Measurements from ENCODE around the gene LEPROT. TPM values are rescaled to one million over a fixed set of nuclear protein-coding genes. Genes with fewer than 3 reads are reported as not detected.

Gene LEPROT
- total RNA-seq, 1 donor from 2014 or later: 20.9 TPM

GRCh38 chr1:65432918-65433317, 12.4 kb downstream of the LEPROT start:
- Mint-ChIP-seq H3K9me3 (no peaks in the 10 kb centered on the region), H3K4me3 (ENCODE audit: low read depth) (no peak overlapping the region), H3K36me3 (ENCODE audit: low read depth) (peaks cover 28% of the 10 kb centered on the region), H3K27me3 (ENCODE audit: low read depth) (no peaks in the 10 kb centered on the region), H3K4me1 (ENCODE audit: low read depth) (peaks cover 21% of the 10 kb centered on the region), H3K27ac (no peak overlapping the region)
- DNase-seq (ENCODE audit: low spot score): no peak
- intact Hi-C loops (cut with micrococcal nuclease): no loop called here

GRCh38 chr1:65434255-65434654, 13.8 kb downstream of the LEPROT start:
- Mint-ChIP-seq H3K4me1 (ENCODE audit: low read depth) (peaks cover 21% of the 10 kb centered on the region), H3K27ac (no peak overlapping the region), H3K4me3 (ENCODE audit: low read depth) (no peak overlapping the region), H3K27me3 (ENCODE audit: low read depth) (no peaks in the 10 kb centered on the region), H3K36me3 (ENCODE audit: low read depth) (peaks cover 22% of the 10 kb centered on the region), H3K9me3 (no peaks in the 10 kb centered on the region)
- no peak for DNase-seq (ENCODE audit: low spot score)
- intact Hi-C loops (cut with micrococcal nuclease): no loop called here

GRCh38 chr1:65434760-65435159, 14.3 kb downstream of the LEPROT start:
- intact Hi-C loops (cut with micrococcal nuclease): no loop called here
- no peak overlapping the region for H3K27ac Mint-ChIP-seq

GRCh38 chr1:65435987-65436386, 15.5 kb downstream of the LEPROT start:
- no peak for DNase-seq (ENCODE audit: low spot score)
- H3K4me1 Mint-ChIP-seq (ENCODE audit: low read depth): peaks cover 15% of the 10 kb centered on the region
- no peak overlapping the region for H3K4me3 Mint-ChIP-seq (ENCODE audit: low read depth)
- intact Hi-C loops (cut with micrococcal nuclease): no loop called here
- H3K27me3 Mint-ChIP-seq (ENCODE audit: low read depth): peaks cover 3% of the 10 kb centered on the region
- peaks cover 13% of the 10 kb centered on the region for H3K36me3 Mint-ChIP-seq (ENCODE audit: low read depth)
- no peaks in the 10 kb centered on the region for H3K9me3 Mint-ChIP-seq
- no peak overlapping the region for H3K27ac Mint-ChIP-seq

More at GRCh38 chr1:65434760-65435159, 14.3 kb downstream of the LEPROT start:
- Mint-ChIP-seq H3K9me3 (no peaks in the 10 kb centered on the region), H3K36me3 (ENCODE audit: low read depth) (peaks cover 22% of the 10 kb centered on the region), H3K4me1 (ENCODE audit: low read depth) (peaks cover 20% of the 10 kb centered on the region), H3K4me3 (ENCODE audit: low read depth) (no peak overlapping the region), H3K27me3 (ENCODE audit: low read depth) (no peaks in the 10 kb centered on the region)
- no peak for DNase-seq (ENCODE audit: low spot score)

DNA sequence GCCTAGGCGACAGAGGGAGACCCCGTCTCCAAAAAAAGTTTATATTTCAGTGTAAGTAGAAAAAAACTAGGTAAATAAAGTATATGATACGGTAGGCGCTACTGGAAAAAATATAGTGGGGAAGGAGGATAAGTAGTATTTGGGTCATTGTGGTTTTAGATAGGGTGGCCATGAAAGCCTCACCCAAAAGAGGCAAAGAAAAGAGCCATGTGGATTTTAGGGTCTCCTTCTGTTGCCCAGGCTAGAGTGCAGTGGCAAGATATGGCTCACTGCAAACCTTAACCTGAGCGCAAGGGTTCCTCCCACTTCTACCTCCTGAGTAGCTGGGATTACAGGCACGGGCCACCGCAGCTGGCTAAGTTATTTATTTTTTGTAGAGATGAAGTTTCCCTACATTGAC, 17.1 kb downstream of the LEPROT start:
- Mint-ChIP-seq H3K9me3 (no peaks in the 10 kb centered on the region), H3K36me3 (ENCODE audit: low read depth) (peaks cover 3% of the 10 kb centered on the region), H3K4me1 (ENCODE audit: low read depth) (peaks cover 11% of the 10 kb centered on the region), H3K27ac (no peak overlapping the region), H3K4me3 (ENCODE audit: low read depth) (no peak overlapping the region), H3K27me3 (ENCODE audit: low read depth) (peaks cover 3% of the 10 kb centered on the region)
- intact Hi-C loops (cut with micrococcal nuclease): no loop called here
- no peak for DNase-seq (ENCODE audit: low spot score)

DNA sequence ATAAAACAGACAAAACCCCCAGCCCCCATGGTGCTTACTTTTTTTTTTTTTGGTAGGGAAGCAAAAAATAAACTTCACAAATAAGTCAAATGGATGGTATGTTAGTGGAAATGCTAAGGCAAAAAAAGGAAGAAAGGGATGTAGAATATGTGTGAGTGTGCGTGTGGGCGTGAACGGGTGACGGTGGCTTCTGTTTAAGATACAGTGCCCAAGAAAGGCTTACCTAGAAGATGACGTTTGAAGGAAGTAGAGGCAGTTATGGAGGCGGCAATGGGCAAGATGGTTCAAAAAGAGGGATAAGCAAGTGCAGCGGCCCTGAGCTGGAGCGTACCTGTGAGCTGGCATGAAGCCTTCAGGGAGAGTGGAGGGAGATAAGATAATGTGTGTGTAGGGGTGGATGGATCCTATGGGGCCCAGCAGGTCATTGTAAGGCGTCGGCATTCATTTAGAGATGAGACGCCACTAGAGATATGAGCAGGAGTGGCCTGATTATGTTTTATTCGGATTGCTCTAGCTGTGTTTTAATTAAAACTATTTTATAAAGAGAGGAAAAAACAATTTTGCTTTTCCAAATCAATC, 19.9 kb downstream of the LEPROT start:
- no peaks in the 10 kb centered on the region for H3K36me3 Mint-ChIP-seq (ENCODE audit: low read depth)
- no peaks in the 10 kb centered on the region for H3K9me3 Mint-ChIP-seq
- intact Hi-C loops (cut with micrococcal nuclease): no loop called here
- DNase-seq (ENCODE audit: low spot score): no peak
- H3K4me3 Mint-ChIP-seq (ENCODE audit: low read depth): no peak overlapping the region
- H3K4me1 Mint-ChIP-seq (ENCODE audit: low read depth): peaks cover 9% of the 10 kb centered on the region
- peaks cover 3% of the 10 kb centered on the region for H3K27me3 Mint-ChIP-seq (ENCODE audit: low read depth)
- no peak overlapping the region for H3K27ac Mint-ChIP-seq

GRCh38 chr1:65440915-65441314, 20.4 kb downstream of the LEPROT start:
- Mint-ChIP-seq H3K27me3 (ENCODE audit: low read depth) (peaks cover 3% of the 10 kb centered on the region), H3K4me1 (ENCODE audit: low read depth) (peaks cover 9% of the 10 kb centered on the region), H3K9me3 (no peaks in the 10 kb centered on the region), H3K36me3 (ENCODE audit: low read depth) (no peaks in the 10 kb centered on the region), H3K4me3 (ENCODE audit: low read depth) (no peak overlapping the region), H3K27ac (no peak overlapping the region)
- no peak for DNase-seq (ENCODE audit: low spot score)
- intact Hi-C loops (cut with micrococcal nuclease): no loop called here

DNA sequence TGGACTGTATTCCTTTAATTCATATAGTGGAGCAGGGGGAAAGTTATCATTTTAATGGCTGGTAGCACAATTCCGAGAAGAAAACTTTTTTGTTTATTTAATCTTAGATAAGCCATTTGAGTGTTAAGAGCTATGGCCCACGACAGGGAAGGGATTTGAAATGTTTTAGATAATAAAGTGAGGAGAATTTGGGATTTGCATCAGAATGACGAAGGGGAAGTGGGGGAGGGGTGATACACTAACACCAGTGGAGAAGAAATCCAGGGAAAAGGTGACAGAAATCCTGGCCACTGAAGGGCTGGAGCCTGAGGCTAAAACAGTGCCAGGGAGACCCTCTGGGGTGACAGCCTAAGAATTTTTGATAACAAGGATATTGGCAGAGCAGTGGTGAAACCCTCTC, 21.0 kb downstream of the LEPROT start:
- DNase-seq (ENCODE audit: low spot score): no peak
- Mint-ChIP-seq H3K27me3 (ENCODE audit: low read depth) (peaks cover 3% of the 10 kb centered on the region), H3K36me3 (ENCODE audit: low read depth) (no peaks in the 10 kb centered on the region), H3K4me3 (ENCODE audit: low read depth) (no peak overlapping the region), H3K9me3 (no peaks in the 10 kb centered on the region), H3K27ac (no peak overlapping the region), H3K4me1 (ENCODE audit: low read depth) (peaks cover 6% of the 10 kb centered on the region)
- intact Hi-C loops (cut with micrococcal nuclease): no loop called here

GRCh38 chr1:65442442-65442841, 22.0 kb downstream of the LEPROT start:
- no peaks in the 10 kb centered on the region for H3K36me3 Mint-ChIP-seq (ENCODE audit: low read depth)
- no peaks in the 10 kb centered on the region for H3K9me3 Mint-ChIP-seq
- intact Hi-C loops (cut with micrococcal nuclease): no loop called here
- peaks cover 4% of the 10 kb centered on the region for H3K4me1 Mint-ChIP-seq (ENCODE audit: low read depth)
- H3K4me3 Mint-ChIP-seq (ENCODE audit: low read depth): no peak overlapping the region
- DNase-seq (ENCODE audit: low spot score): no peak
- H3K27ac Mint-ChIP-seq: no peak overlapping the region
- H3K27me3 Mint-ChIP-seq (ENCODE audit: low read depth): peaks cover 5% of the 10 kb centered on the region

DNA sequence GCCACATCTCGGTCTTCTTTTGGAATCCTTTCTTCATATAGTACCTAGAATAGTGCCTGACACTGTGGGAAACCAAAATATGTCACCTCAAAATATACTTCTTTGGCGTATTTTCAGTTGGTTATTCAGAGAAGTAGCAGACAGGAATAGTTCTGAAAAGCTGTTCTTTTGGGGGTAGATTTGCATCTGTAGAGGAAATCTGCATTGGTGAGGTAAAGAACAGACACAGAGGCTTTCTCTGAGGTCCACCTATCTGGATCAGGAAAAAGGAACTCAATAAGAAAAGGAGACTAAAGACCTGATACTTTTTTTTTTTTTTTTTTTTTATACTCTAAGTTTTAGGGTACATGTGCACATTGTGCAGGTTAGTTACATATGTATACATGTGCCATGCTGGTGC, 23.2 kb downstream of the LEPROT start:
- H3K27ac Mint-ChIP-seq: no peak overlapping the region
- H3K4me3 Mint-ChIP-seq (ENCODE audit: low read depth): no peak overlapping the region
- peaks cover 4% of the 10 kb centered on the region for H3K4me1 Mint-ChIP-seq (ENCODE audit: low read depth)
- no peak for DNase-seq (ENCODE audit: low spot score)
- no peaks in the 10 kb centered on the region for H3K36me3 Mint-ChIP-seq (ENCODE audit: low read depth)
- H3K9me3 Mint-ChIP-seq: no peaks in the 10 kb centered on the region
- intact Hi-C loops (cut with micrococcal nuclease): no loop called here
- peaks cover 7% of the 10 kb centered on the region for H3K27me3 Mint-ChIP-seq (ENCODE audit: low read depth)

GRCh38 chr1:65444128-65444640, 23.7 kb downstream of the LEPROT start:
- DNase-seq (ENCODE audit: low spot score): no peak
- H3K4me1 Mint-ChIP-seq (ENCODE audit: low read depth): peaks cover 4% of the 10 kb centered on the region
- no peak overlapping the region for H3K4me3 Mint-ChIP-seq (ENCODE audit: low read depth)
- no peaks in the 10 kb centered on the region for H3K36me3 Mint-ChIP-seq (ENCODE audit: low read depth)
- no peak overlapping the region for H3K27ac Mint-ChIP-seq
- no peaks in the 10 kb centered on the region for H3K9me3 Mint-ChIP-seq
- intact Hi-C loops (cut with micrococcal nuclease): no loop called here
- H3K27me3 Mint-ChIP-seq (ENCODE audit: low read depth): peaks cover 7% of the 10 kb centered on the region

GRCh38 chr1:65445837-65446236, 25.4 kb downstream of the LEPROT start:
- intact Hi-C loops (cut with micrococcal nuclease): no loop called here
- Mint-ChIP-seq H3K27me3 (ENCODE audit: low read depth) (peaks cover 4% of the 10 kb centered on the region), H3K4me3 (ENCODE audit: low read depth) (no peak overlapping the region), H3K4me1 (ENCODE audit: low read depth) (no peaks in the 10 kb centered on the region), H3K36me3 (ENCODE audit: low read depth) (no peaks in the 10 kb centered on the region), H3K9me3 (no peaks in the 10 kb centered on the region), H3K27ac (no peak overlapping the region)
- no peak for DNase-seq (ENCODE audit: low spot score)

GRCh38 chr1:65449214-65449823, 28.9 kb downstream of the LEPROT start:
- no peak overlapping the region for H3K4me3 Mint-ChIP-seq (ENCODE audit: low read depth)
- DNase-seq (ENCODE audit: low spot score): no peak
- intact Hi-C loops (cut with micrococcal nuclease): no loop called here
- H3K4me1 Mint-ChIP-seq (ENCODE audit: low read depth): no peaks in the 10 kb centered on the region
- H3K27me3 Mint-ChIP-seq (ENCODE audit: low read depth): peaks cover 4% of the 10 kb centered on the region
- H3K36me3 Mint-ChIP-seq (ENCODE audit: low read depth): no peaks in the 10 kb centered on the region
- H3K27ac Mint-ChIP-seq: no peak overlapping the region
- H3K9me3 Mint-ChIP-seq: no peaks in the 10 kb centered on the region
